Measurements from ENCODE around the gene SLC22A25. TPM values are rescaled to one million over a fixed set of nuclear protein-coding genes. Genes with fewer than 3 reads are reported as not detected.
"Not testable (repeated sequence)": the region's sequence is repeated elsewhere in the genome, so short reads cannot be mapped to it uniquely, and the experiment has no call there.

SLC22A25 gene
- not detected in 2 replicates for total RNA-seq

GRCh38 chr11:63243533-63243932 is at the start of gene SLC22A25:
TSS of gene SLC22A25 (minus strand) at chr11:63243599. CDS start at chr11:63229652, 13,947 bp downstream.
- Mint-ChIP-seq H3K27ac (no peak within 1 kb of the TSS), H3K4me3 (no peak within 1 kb of the TSS), H3K9me3 (no peaks in the 10 kb centered on the region), H3K27me3 (peaks cover 3% of the 10 kb centered on the region), H3K36me3 (ENCODE audit: low read depth) (no peaks in the 10 kb centered on the region), H3K4me1 (peaks cover 6% of the 10 kb centered on the region)
- intact Hi-C loops (cut with micrococcal nuclease) = no loop called here
- no peak for DNase-seq

- Mint-ChIP-seq H3K4me1 (no peaks in the 10 kb centered on the region), H3K27me3 (peaks cover 4% of the 10 kb centered on the region), H3K4me3 (no peak overlapping the region), H3K27ac (no peak overlapping the region), H3K9me3 (no peaks in the 10 kb centered on the region), H3K36me3 (ENCODE audit: low read depth) (no peaks in the 10 kb centered on the region)
- no peak for DNase-seq
- intact Hi-C loops (cut with micrococcal nuclease) = no loop called here
These were observed 46.9 kb upstream of the SLC22A25 start for GRCh38 chr11:63290285-63290684.

- H3K9me3 Mint-ChIP-seq = no peaks in the 10 kb centered on the region
- H3K36me3 Mint-ChIP-seq (ENCODE audit: low read depth) = no peaks in the 10 kb centered on the region
- intact Hi-C loops (cut with micrococcal nuclease) = no loop called here
- no peak overlapping the region for H3K27ac Mint-ChIP-seq
- no peak overlapping the region for H3K4me3 Mint-ChIP-seq
- peaks cover 10% of the 10 kb centered on the region for H3K27me3 Mint-ChIP-seq
- DNase-seq = no peak
- no peaks in the 10 kb centered on the region for H3K4me1 Mint-ChIP-seq
These were observed 46.3 kb upstream of the SLC22A25 start for GRCh38 chr11:63289658-63290057.

DNA sequence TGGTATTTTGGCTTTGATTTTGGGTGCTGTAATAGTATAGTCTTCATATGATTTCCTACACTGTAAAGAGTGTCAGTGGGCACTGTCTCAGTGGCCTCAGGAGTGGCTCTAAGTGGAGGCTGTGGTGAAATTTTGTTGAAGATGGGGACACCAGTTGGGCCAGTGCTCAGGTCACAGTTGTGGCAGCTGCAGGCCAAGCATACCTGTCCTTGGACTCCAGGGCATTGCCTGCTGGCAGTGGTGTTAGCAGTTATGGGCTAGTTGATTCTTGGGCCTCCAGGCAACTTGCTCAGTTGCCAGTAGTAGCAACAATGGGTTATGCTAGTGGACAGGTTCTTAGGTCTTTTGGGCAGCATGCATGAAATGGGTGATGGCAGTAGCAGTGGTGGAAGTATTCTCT is 39.2 kb upstream of the SLC22A25 start:
- H3K27me3 Mint-ChIP-seq = peaks cover 21% of the 10 kb centered on the region
- H3K9me3 Mint-ChIP-seq = no peaks in the 10 kb centered on the region
- no peaks in the 10 kb centered on the region for H3K36me3 Mint-ChIP-seq (ENCODE audit: low read depth)
- intact Hi-C loops (cut with micrococcal nuclease) = no loop called here
- H3K4me1 Mint-ChIP-seq = no peaks in the 10 kb centered on the region
- no peak overlapping the region for H3K27ac Mint-ChIP-seq
- H3K4me3 Mint-ChIP-seq = no peak overlapping the region
- no peak for DNase-seq

GRCh38 chr11:63280920-63281319 is 37.5 kb upstream of the SLC22A25 start:
- H3K36me3 Mint-ChIP-seq (ENCODE audit: low read depth) = no peaks in the 10 kb centered on the region
- no peak for DNase-seq
- peaks cover 20% of the 10 kb centered on the region for H3K27me3 Mint-ChIP-seq
- no peaks in the 10 kb centered on the region for H3K9me3 Mint-ChIP-seq
- H3K27ac Mint-ChIP-seq = no peak overlapping the region
- H3K4me1 Mint-ChIP-seq = no peaks in the 10 kb centered on the region
- no peak overlapping the region for H3K4me3 Mint-ChIP-seq
- intact Hi-C loops (cut with micrococcal nuclease) = no loop called here

- Mint-ChIP-seq H3K36me3 (ENCODE audit: low read depth) (no peaks in the 10 kb centered on the region), H3K27ac (no peak overlapping the region), H3K4me1 (no peaks in the 10 kb centered on the region), H3K27me3 (peaks cover 16% of the 10 kb centered on the region), H3K9me3 (no peaks in the 10 kb centered on the region), H3K4me3 (no peak overlapping the region)
- intact Hi-C loops (cut with micrococcal nuclease) = no loop called here
- DNase-seq = no peak
These were observed 34.0 kb upstream of the SLC22A25 start for GRCh38 chr11:63277345-63277943.

GRCh38 chr11:63274776-63275175 is 31.4 kb upstream of the SLC22A25 start:
- Mint-ChIP-seq H3K27ac (no peak overlapping the region), H3K4me3 (no peak overlapping the region), H3K4me1 (no peaks in the 10 kb centered on the region), H3K27me3 (peaks cover 9% of the 10 kb centered on the region), H3K9me3 (no peaks in the 10 kb centered on the region), H3K36me3 (ENCODE audit: low read depth) (no peaks in the 10 kb centered on the region)
- DNase-seq = no peak
- intact Hi-C loops (cut with micrococcal nuclease) = no loop called here

DNA sequence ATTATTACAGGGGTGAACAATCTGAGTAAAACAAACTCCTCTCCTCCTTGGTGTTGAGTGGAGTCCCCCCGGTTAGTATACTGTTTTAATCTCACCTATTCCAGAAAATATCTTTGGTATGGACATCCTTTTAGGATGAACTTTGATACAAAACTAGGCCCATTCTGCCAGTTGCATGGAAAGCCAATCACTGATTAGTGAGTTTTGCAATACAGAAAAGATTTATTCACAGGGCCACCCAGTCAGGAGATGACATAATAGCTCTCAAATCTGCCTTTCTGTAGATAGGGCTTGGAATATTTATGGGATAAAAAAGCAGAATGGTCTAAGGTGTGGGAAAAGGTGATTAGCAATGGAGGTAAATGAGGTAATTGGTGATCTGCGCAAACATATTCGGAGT is 30.3 kb upstream of the SLC22A25 start:
- H3K4me1 Mint-ChIP-seq = no peaks in the 10 kb centered on the region

DNA sequence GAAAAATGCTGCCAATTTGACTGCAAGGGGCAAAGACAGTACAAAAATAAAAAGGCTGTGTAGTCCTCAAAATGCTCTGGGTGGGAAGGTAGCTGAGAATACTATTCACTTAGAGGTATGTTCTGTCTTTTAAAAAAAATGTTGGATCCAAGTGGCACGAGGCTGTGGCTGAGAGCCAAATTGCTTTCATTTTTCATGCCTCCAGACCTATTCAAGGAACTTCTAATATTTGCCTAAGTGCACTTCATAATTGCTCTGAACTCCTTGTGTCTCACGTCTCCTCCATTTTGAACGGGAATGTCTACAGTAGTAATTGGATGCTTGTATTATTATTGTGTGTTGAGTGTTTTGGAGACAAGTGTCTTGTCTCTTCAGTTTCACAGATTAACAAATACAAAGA is 19.1 kb upstream of the SLC22A25 start:
- H3K27me3 Mint-ChIP-seq = peaks cover 7% of the 10 kb centered on the region
- peaks cover 4% of the 10 kb centered on the region for H3K9me3 Mint-ChIP-seq
- H3K4me3 Mint-ChIP-seq = no peak overlapping the region
- H3K4me1 Mint-ChIP-seq = no peaks in the 10 kb centered on the region
- DNase-seq = no peak
- H3K27ac Mint-ChIP-seq = no peak overlapping the region
- intact Hi-C loops (cut with micrococcal nuclease) = no loop called here
- H3K36me3 Mint-ChIP-seq (ENCODE audit: low read depth) = no peaks in the 10 kb centered on the region

More for the DNA sequence above, 30.3 kb upstream of the SLC22A25 start:
- DNase-seq = no peak
- no peak overlapping the region for H3K4me3 Mint-ChIP-seq
- intact Hi-C loops (cut with micrococcal nuclease) = no loop called here
- no peaks in the 10 kb centered on the region for H3K36me3 Mint-ChIP-seq (ENCODE audit: low read depth)
- peaks cover 9% of the 10 kb centered on the region for H3K27me3 Mint-ChIP-seq
- no peak overlapping the region for H3K27ac Mint-ChIP-seq
- no peaks in the 10 kb centered on the region for H3K9me3 Mint-ChIP-seq

DNA sequence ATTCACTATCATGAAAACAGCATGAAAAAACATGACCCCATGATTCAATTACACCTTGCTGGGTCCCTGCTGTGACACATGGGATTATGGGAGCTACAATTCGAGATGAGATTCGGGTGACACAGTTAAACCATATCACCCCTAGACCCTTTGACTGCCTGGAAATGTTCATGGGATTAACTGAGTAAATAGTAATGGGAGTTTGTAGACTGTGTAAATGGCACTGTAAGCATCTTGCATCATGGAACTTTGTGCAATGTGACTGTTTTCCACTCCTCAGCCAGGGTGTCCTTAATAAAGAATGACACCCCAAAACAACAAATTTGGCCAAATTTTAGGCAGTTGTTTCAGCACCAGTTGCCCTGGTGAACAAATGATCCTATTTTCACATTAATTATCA is 7.9 kb upstream of the SLC22A25 start:
- Mint-ChIP-seq H3K27ac (no peak overlapping the region), H3K4me1 (no peaks in the 10 kb centered on the region), H3K27me3 (peaks cover 10% of the 10 kb centered on the region), H3K4me3 (no peak overlapping the region), H3K9me3 (no peaks in the 10 kb centered on the region), H3K36me3 (ENCODE audit: low read depth) (no peaks in the 10 kb centered on the region)
- DNase-seq = no peak
- intact Hi-C loops (cut with micrococcal nuclease) = no loop called here

- Mint-ChIP-seq H3K9me3 (no peaks in the 10 kb centered on the region), H3K27me3 (peaks cover 11% of the 10 kb centered on the region), H3K4me1 (no peaks in the 10 kb centered on the region), H3K36me3 (ENCODE audit: low read depth) (no peaks in the 10 kb centered on the region), H3K4me3 (no peak overlapping the region), H3K27ac (no peak overlapping the region)
- intact Hi-C loops (cut with micrococcal nuclease) = no loop called here
- no peak for DNase-seq
These were observed 7.0 kb upstream of the SLC22A25 start for GRCh38 chr11:63250162-63251050.

GRCh38 chr11:63248966-63249365 is 5.6 kb upstream of the SLC22A25 start:
- peaks cover 11% of the 10 kb centered on the region for H3K27me3 Mint-ChIP-seq
- H3K9me3 Mint-ChIP-seq = no peaks in the 10 kb centered on the region
- DNase-seq = no peak
- no peaks in the 10 kb centered on the region for H3K4me1 Mint-ChIP-seq
- H3K4me3 Mint-ChIP-seq = no peak overlapping the region
- no peaks in the 10 kb centered on the region for H3K36me3 Mint-ChIP-seq (ENCODE audit: low read depth)
- intact Hi-C loops (cut with micrococcal nuclease) = no loop called here
- H3K27ac Mint-ChIP-seq = no peak overlapping the region

DNA sequence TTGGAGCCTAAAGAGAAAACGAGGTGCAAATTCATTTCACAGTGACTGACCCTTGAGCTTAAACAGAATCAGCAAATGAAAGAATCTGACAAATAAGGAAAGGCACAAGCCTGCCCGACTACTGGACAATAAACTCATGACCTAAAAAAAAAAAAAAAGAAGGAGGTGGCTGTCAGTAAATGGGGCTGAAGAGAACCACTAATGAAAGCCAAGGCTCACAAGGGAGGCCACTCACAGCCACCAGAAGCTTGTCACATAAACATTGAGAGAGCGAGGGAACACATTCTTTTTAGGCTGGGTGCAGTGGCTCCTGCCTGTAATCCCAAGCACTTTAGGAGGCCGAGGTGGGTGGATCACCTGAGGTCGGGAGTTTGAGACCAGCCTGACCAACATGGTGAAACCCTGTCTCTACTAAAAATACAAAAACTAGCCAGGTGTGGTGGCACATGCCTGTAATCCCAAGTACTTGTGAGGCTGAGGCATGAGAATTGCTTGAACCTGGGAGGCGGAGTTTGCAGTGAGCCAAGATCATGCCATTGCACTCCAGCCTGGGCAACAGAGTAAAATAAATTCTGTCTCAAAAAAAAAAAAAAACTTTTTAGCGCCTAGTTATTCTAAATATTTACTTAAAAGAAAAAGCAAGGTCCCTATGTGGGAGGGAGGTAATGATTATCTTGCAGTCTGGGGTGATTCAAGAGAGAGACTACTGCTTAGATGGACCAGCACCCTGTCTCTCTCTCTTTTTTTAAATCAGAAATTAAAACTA is 4.0 kb upstream of the SLC22A25 start:
- H3K4me1 Mint-ChIP-seq; H3K27ac Mint-ChIP-seq; DNase-seq; intact Hi-C loops (cut with micrococcal nuclease); H3K4me3 Mint-ChIP-seq; H3K9me3 Mint-ChIP-seq; H3K36me3 Mint-ChIP-seq (ENCODE audit: low read depth); H3K27me3 Mint-ChIP-seq: not testable (repeated sequence)

GRCh38 chr11:63246045-63246444 is 2.6 kb upstream of the SLC22A25 start:
- Mint-ChIP-seq H3K4me1 (peaks cover 6% of the 10 kb centered on the region), H3K4me3 (no peak overlapping the region), H3K27ac (no peak overlapping the region), H3K27me3 (peaks cover 6% of the 10 kb centered on the region), H3K9me3 (no peaks in the 10 kb centered on the region), H3K36me3 (ENCODE audit: low read depth) (no peaks in the 10 kb centered on the region)
- intact Hi-C loops (cut with micrococcal nuclease) = no loop called here
- no peak for DNase-seq
